GM10248 (cell line): ENCODE data around the gene SSH2.

ENCODE experiments used
- CTCF ChIA-PET: fragments of 300-600 bp; sonication (Branson Sonifier 250); formaldehyde crosslinking; extraction: SDS; loops from one replicate; lab custom pipeline; 2021; ENCODE audit warnings: antibody characterized with exemption; lab: Yijun Ruan, JAX
- POLR2A ChIA-PET: fragments of 350-650 bp; sonication (Branson Sonifier 250); formaldehyde crosslinking; extraction: SDS; loops from one replicate; lab custom pipeline; 2020; ENCODE audit warnings: antibody characterized with exemption; lab: Yijun Ruan, JAX
- DNase-seq: peaks from one replicate; pipeline ENCODE4 v3.0.0; 2012; ENCODE audit errors: extremely low spot score
- CTCF ChIP-seq: IDR thresholded peaks from 2 replicates; pipeline ENCODE4 v1.5.1; 2012; ENCODE audit warnings: mild to moderate bottlenecking, low read depth; ENCODE audit errors: extremely low read depth, missing control alignments, control extremely low read depth

Gene SSH2

GRCh38 chr17:29617125-29617480, 312.9 kb downstream of the SSH2 start:
- ChIA-PET POLR2A (interaction anchor here (0.5 to 1.0 kb wide), 4 partner anchors 22 to 106 kb away, joined by 3 to 6 read pairs (median 4); partner anchors contain the start of gene GIT1), CTCF (interaction anchor here (0.5 to 7.0 kb wide), 83 partner anchors 9 to 668 kb away, joined by 3 to 172 read pairs (median 4); partner anchors contain the start of genes ABHD15, ANKRD13B, EFCAB5 and SSH2)
- peak; percentile 90 for DNase-seq
- TF ChIP-seq CTCF, result peak; percentile 92

- TF ChIP-seq CTCF, result no peak
- no peak for DNase-seq
- POLR2A ChIA-PET, result interaction anchor here (0.5 to 1.0 kb wide), 5 partner anchors 23 to 191 kb away, joined by 3 to 6 read pairs (median 4); partner anchors contain the start of gene GIT1
- CTCF ChIA-PET, result interaction anchor here (0.5 to 7.0 kb wide), 76 partner anchors 8 to 669 kb away, joined by 3 to 172 read pairs (median 6); partner anchors contain the start of genes ANKRD13B, EFCAB5, GIT1 and SSH2
Measured at GRCh38 chr17:29616300-29617048, 313.6 kb downstream of the SSH2 start.

- CTCF ChIA-PET, result interaction anchor here (0.6 to 7.0 kb wide), 32 partner anchors 7 to 478 kb away, joined by 3 to 172 read pairs (median 7); partner anchors contain the start of genes ANKRD13B, GIT1, SSH2 and TP53I13
Measured at GRCh38 chr17:29615492-29616299, 314.3 kb downstream of the SSH2 start.

GRCh38 chr17:29615048-29615385, 315.0 kb downstream of the SSH2 start:
- DNase-seq, result no peak
- ChIA-PET POLR2A (interaction anchor here (0.5 to 0.9 kb wide), 3 partner anchors 16 to 193 kb away, joined by 3 to 9 read pairs (median 4); no protein-coding TSS in a partner anchor), CTCF (interaction anchor here (0.8 to 7.0 kb wide), 20 partner anchors 11 to 470 kb away, joined by 3 to 172 read pairs (median 7); partner anchors contain the start of genes ANKRD13B, GIT1 and SSH2)
- no peak for TF ChIP-seq CTCF

More at GRCh38 chr17:29615492-29616299, 314.3 kb downstream of the SSH2 start:
- DNase-seq, result peak; percentile 92
- no peak for TF ChIP-seq CTCF
- POLR2A ChIA-PET, result interaction anchor here (0.5 to 0.9 kb wide), 4 partner anchors 16 to 192 kb away, joined by 3 to 9 read pairs (median 4); no protein-coding TSS in a partner anchor

GRCh38 chr17:29614349-29615047, 315.5 kb downstream of the SSH2 start:
- no peak for TF ChIP-seq CTCF
- DNase-seq, result no peak
- CTCF ChIA-PET, result interaction anchor here (1.0 to 7.0 kb wide), 18 partner anchors 10 to 470 kb away, joined by 3 to 172 read pairs (median 7); partner anchors contain the start of genes ANKRD13B and GIT1
- POLR2A ChIA-PET, result no interaction called here

GRCh38 chr17:29613856-29614255, 316.2 kb downstream of the SSH2 start:
- ChIA-PET CTCF (interaction anchor here (0.9 to 6.1 kb wide), 14 partner anchors 10 to 244 kb away, joined by 3 to 172 read pairs (median 7); partner anchors contain the start of genes ABHD15, ANKRD13B and GIT1), POLR2A (interaction anchor here (0.6 kb wide), 2 partner anchors 260 to 339 kb away, joined by 3 to 10 read pairs; no protein-coding TSS in a partner anchor)
- no peak for TF ChIP-seq CTCF
- no peak for DNase-seq
